Liver (tissue), 9 donors: ENCODE measurements around the gene RANBP3. TPM values are rescaled to one million over a fixed set of nuclear protein-coding genes. Genes with fewer than 3 reads are reported as not detected.

Source experiments
- DNase-seq: peaks from one replicate; pipeline ENCODE4 v3.0.0-alpha.2; 2017; ENCODE audit warnings: low spot score
- H3K27ac ChIP-seq, 2 donors: one replicate each; pipeline ENCODE4 v1.7.0; 2013; ENCODE audit warnings: inconsistent platforms in 2 of 2, low read length in 2 of 2, control low read depth in 1 of 2, low read depth in 1 of 2, mild to moderate bottlenecking in 1 of 2
- H3K27me3 ChIP-seq, 4 donors: one replicate each; pipeline versions ENCODE4 v1.6.1 to v1.7.0; 2013; ENCODE audit warnings: low read length in 3 of 4, inconsistent platforms in 1 of 4, mild to moderate bottlenecking in 1 of 4, moderate library complexity in 1 of 4; ENCODE audit not compliant: control insufficient read depth in 4 of 4, insufficient read depth in 4 of 4
- H3K36me3 ChIP-seq, 4 donors: one replicate each; pipeline versions ENCODE4 v1.6.1 to v1.7.0; 2013; ENCODE audit warnings: low read length in 3 of 4, mild to moderate bottlenecking in 3 of 4, low read depth in 1 of 4, moderate library complexity in 1 of 4; ENCODE audit not compliant: control insufficient read depth in 4 of 4, insufficient read depth in 3 of 4
- H3K4me1 ChIP-seq, 4 donors: one replicate each; pipeline versions ENCODE4 v1.6.1 to v1.7.0; 2013; ENCODE audit warnings: low read length in 3 of 4, mild to moderate bottlenecking in 3 of 4, moderate library complexity in 1 of 4; ENCODE audit not compliant: control insufficient read depth in 4 of 4, insufficient read depth in 4 of 4
- H3K4me3 ChIP-seq, 3 donors: one replicate each; pipeline versions ENCODE4 v1.6.1 to v1.7.0; 2013; ENCODE audit warnings: low read length in 3 of 3, control low read depth in 1 of 3, low read depth in 1 of 3, mild to moderate bottlenecking in 1 of 3
- H3K9ac ChIP-seq, 2 donors: one replicate each; pipeline ENCODE4 v1.7.0; 2013; ENCODE audit warnings: low read length in 2 of 2, mild to moderate bottlenecking in 2 of 2, moderate library complexity in 2 of 2, control low read depth in 1 of 2, low read depth in 1 of 2
- H3K9me3 ChIP-seq, 4 donors: one replicate each; pipeline versions ENCODE4 v1.6.1 to v1.7.0; 2013; ENCODE audit warnings: low read length in 3 of 4; ENCODE audit not compliant: control insufficient read depth in 4 of 4
- ATF3 ChIP-seq: IDR thresholded peaks from 2 replicates; pipeline ENCODE4 v1.6.1; 2016; ENCODE audit warnings: antibody characterized with exemption
- CTCF ChIP-seq: fragments of 150-350 bp; IDR thresholded peaks from 2 replicates; pipeline ENCODE4 v1.5.1; 2017; ENCODE audit warnings: improper control_type of control experiment, low read depth, low read length; ENCODE audit not compliant: missing input control
- EGR1 ChIP-seq, 2 donors: IDR thresholded peaks; 2 replicates each; pipeline ENCODE4 v1.6.1; 2016 to 2018; ENCODE audit warnings: antibody characterized with exemption in 2 of 2, low read depth in 2 of 2
- FOXA1 ChIP-seq: IDR thresholded peaks from 2 replicates; pipeline ENCODE4 v1.6.1; 2016; ENCODE audit warnings: antibody characterized with exemption
- FOXA2 ChIP-seq: IDR thresholded peaks from 2 replicates; pipeline ENCODE4 v1.6.1; 2016; ENCODE audit warnings: antibody characterized with exemption
- GABPA ChIP-seq, 2 donors: IDR thresholded peaks in 1 of 2; conservative IDR thresholded peaks in 1 of 2; 2 replicates each; pipeline ENCODE4 v1.6.1; 2016; ENCODE audit warnings: antibody characterized with exemption in 2 of 2, mild to moderate bottlenecking in 1 of 2, moderate library complexity in 1 of 2
- HNF4A ChIP-seq, 2 donors: conservative IDR thresholded peaks; 2 replicates each; pipeline ENCODE4 v1.6.1; 2016; ENCODE audit warnings: antibody characterized with exemption in 2 of 2, mild to moderate bottlenecking in 2 of 2
- HNF4G ChIP-seq: IDR thresholded peaks from 2 replicates; pipeline ENCODE4 v1.6.1; 2016; ENCODE audit warnings: antibody characterized with exemption
- JUND ChIP-seq, 2 donors: IDR thresholded peaks; 2 replicates each; pipeline ENCODE4 v1.6.1; 2016; ENCODE audit warnings: antibody characterized with exemption in 2 of 2
- MAX ChIP-seq: IDR thresholded peaks from 2 replicates; pipeline ENCODE4 v1.6.1; 2016; ENCODE audit warnings: antibody characterized with exemption
- NR2F2 ChIP-seq: IDR thresholded peaks from 2 replicates; pipeline ENCODE4 v1.6.1; 2016; ENCODE audit warnings: antibody characterized with exemption
- RAD21 ChIP-seq, 2 donors: IDR thresholded peaks; 2 replicates each; pipeline ENCODE4 v1.6.1; 2016; ENCODE audit warnings: antibody characterized with exemption in 2 of 2, mild to moderate bottlenecking in 2 of 2
- REST ChIP-seq: IDR thresholded peaks from 2 replicates; pipeline ENCODE4 v1.6.1; 2016; ENCODE audit warnings: antibody characterized with exemption, mild to moderate bottlenecking
- RXRA ChIP-seq, 2 donors: IDR thresholded peaks; 2 replicates each; pipeline ENCODE4 v1.6.1; 2017 to 2018; ENCODE audit warnings: antibody characterized with exemption in 2 of 2, mild to moderate bottlenecking in 1 of 2
- SP1 ChIP-seq: IDR thresholded peaks from 2 replicates; pipeline ENCODE4 v1.6.1; 2018; ENCODE audit warnings: antibody characterized with exemption, mild to moderate bottlenecking
- YY1 ChIP-seq: IDR thresholded peaks from 2 replicates; pipeline ENCODE4 v1.6.1; 2016; ENCODE audit warnings: antibody characterized with exemption, mild to moderate bottlenecking
- ZBTB33 ChIP-seq: IDR thresholded peaks from 2 replicates; pipeline ENCODE4 v1.6.1; 2016; ENCODE audit warnings: antibody characterized with exemption
- WGBS: extraction: QIAGEN DNeasy Blood & Tissue Kit; methylation state at CpG from one replicate; pipeline ENCODE4 v1.1.7; 2013; 5-methylcytosine and 5-hydroxymethylcytosine counted together
- polyA plus RNA-seq, 2 donors: library from polyadenylated mRNA; stranded (reverse) in 1 of 2; unstranded in 1 of 2; fragments of 200-250 nt in 1 of 2; fragments of >200 nt in 1 of 2; fragmentation: Nextera tagmentation in 1 of 2; extraction: Ambion mirVana in 1 of 2; gene quantifications; one replicate each; pipeline versions ENCODE4 v1.2.1 to v1.2.3, GENCODE V29; 2013 to 2015
- total RNA-seq, 2 donors: library from RNA; depleted of rRNA; stranded (reverse); fragments of >200 nt; gene quantifications; one replicate each; pipeline ENCODE4 v1.2.3, GENCODE V29; 2014
- donor health status: healthy.
- donor health status: healthy.
- donor health status: healthy.
- donor health status: healthy.
- donor health status: healthy.

Gene RANBP3
- total and polyA plus RNA-seq, 4 donors, result 10.0 to 23.3 (median 20.7) TPM

GRCh38 chr19:5881543-5882299 lies 96.2 kb downstream of the RANBP3 start:
- TF ChIP-seq ZBTB33 (no peak), REST (no peak), SP1 (no peak), NR2F2 (no peak), HNF4G (no peak), JUND (IDR thresholded peaks at IDR 0.05) (no peak), YY1 (no peak), CTCF (no peak), FOXA2 (no peak), RXRA (IDR thresholded peaks at IDR 0.05) (no peak), ATF3 (no peak), FOXA1 (no peak), EGR1 (IDR thresholded peaks at IDR 0.05; ENCODE audit: low read depth in 2 of 2) (no peak), HNF4A (conservative IDR thresholded peaks at IDR 0.05) (no peak), GABPA (IDR thresholded peaks at IDR 0.05 in 1 of 2, conservative IDR thresholded peaks at IDR 0.05 in 1 of 2) (no peak), RAD21 (IDR thresholded peaks at IDR 0.05) (no peak), MAX (no peak)
- Histone ChIP-seq H3K36me3 (no peaks in the 10 kb centered on the region), H3K4me1 (peaks cover 10 to 23% (median 14%) of the 10 kb centered on the region in 4 donors), H3K9ac (no peak overlapping the region), H3K4me3 (no peak overlapping the region), H3K9me3 (no peaks in the 10 kb centered on the region), H3K27me3 (no peaks in the 10 kb centered on the region), H3K27ac (peak overlapping the region in 1 of 2 donors; percentile 54)
- DNase-seq, result no peak
- WGBS, result 81% methylated on average over 19 of the region's 19 CpGs
